HUDEP-2 (cell line): ENCODE data around the gene SLC44A2.
A peak's percentile ranks its signal among the peaks of the same experiment; 100 is the strongest.

Experiments used
- DNase-seq, 76 experiments: peaks; one replicate each; lab custom pipeline; 2025; ENCODE audit not compliant: unreplicated experiment in 76 of 76; lab: John Stamatoyannopoulos, UW

SLC44A2 gene

GRCh38 chr19:10625003-10625761, at the start of gene SLC44A2:
Gene SLC44A2 (plus strand): TSS chr19:10625553. CDS start chr19:10625634, 81 bp downstream.
- DNase-seq: peak in 4 of 76 experiments; percentile 19 to 48 (median 26)

- no peak for DNase-seq
Measured at GRCh38 chr19:10577951-10578350, 47.4 kb upstream of the SLC44A2 start.

- peak in 75 of 76 experiments; percentile 39 to 96 (median 86) for DNase-seq
Measured at GRCh38 chr19:10580979-10581631, 44.2 kb upstream of the SLC44A2 start.

GRCh38 chr19:10582091-10582490, 43.3 kb upstream of the SLC44A2 start:
- DNase-seq: no peak

- DNase-seq: no peak
Measured at GRCh38 chr19:10583036-10583776, 42.1 kb upstream of the SLC44A2 start.

- DNase-seq: no peak
Measured at GRCh38 chr19:10586396-10586795, 39.0 kb upstream of the SLC44A2 start.

GRCh38 chr19:10587022-10587838, 38.1 kb upstream of the SLC44A2 start, which contains the start of gene AP1M2:
Gene AP1M2 (minus strand): TSS chr19:10587312. CDS start chr19:10587231, 81 bp downstream.
- no peak for DNase-seq

GRCh38 chr19:10587839-10588150, 37.6 kb upstream of the SLC44A2 start:
- no peak for DNase-seq

- DNase-seq: no peak
Measured at GRCh38 chr19:10593148-10593547, 32.2 kb upstream of the SLC44A2 start.

GRCh38 chr19:10593820-10594637, 31.3 kb upstream of the SLC44A2 start:
- no peak for DNase-seq

- no peak for DNase-seq
Measured at GRCh38 chr19:10600149-10600548, 25.2 kb upstream of the SLC44A2 start.

- peak in 1 of 76 experiments; percentile 42 for DNase-seq
Measured at GRCh38 chr19:10601999-10602329, 23.4 kb upstream of the SLC44A2 start.

GRCh38 chr19:10602330-10603083, 22.8 kb upstream of the SLC44A2 start:
- peak in 74 of 76 experiments; percentile 46 to 96 (median 85) for DNase-seq

- peak in 43 of 76 experiments; percentile 20 to 72 (median 46) for DNase-seq
Measured at GRCh38 chr19:10603084-10603872, 22.1 kb upstream of the SLC44A2 start.

- DNase-seq: peak in 6 of 76 experiments; percentile 16 to 53 (median 34)
Measured at GRCh38 chr19:10603873-10604459, 21.4 kb upstream of the SLC44A2 start.

- peak in 8 of 76 experiments; percentile 17 to 55 (median 37) for DNase-seq
Measured at GRCh38 chr19:10604460-10604980, 20.8 kb upstream of the SLC44A2 start.

GRCh38 chr19:10611907-10612306, 13.4 kb upstream of the SLC44A2 start:
- DNase-seq: peak in 1 of 76 experiments; percentile 52
